IPS-NIHi7 (cell line): ENCODE results near the gene ZMYND10.

ENCODE experiments used
- DNase-seq: peaks from one replicate; pipeline ENCODE4 v3.0.0; 2012; ENCODE audit warnings: mixed read lengths; ENCODE audit errors: extremely low spot score

Gene ZMYND10

DNA sequence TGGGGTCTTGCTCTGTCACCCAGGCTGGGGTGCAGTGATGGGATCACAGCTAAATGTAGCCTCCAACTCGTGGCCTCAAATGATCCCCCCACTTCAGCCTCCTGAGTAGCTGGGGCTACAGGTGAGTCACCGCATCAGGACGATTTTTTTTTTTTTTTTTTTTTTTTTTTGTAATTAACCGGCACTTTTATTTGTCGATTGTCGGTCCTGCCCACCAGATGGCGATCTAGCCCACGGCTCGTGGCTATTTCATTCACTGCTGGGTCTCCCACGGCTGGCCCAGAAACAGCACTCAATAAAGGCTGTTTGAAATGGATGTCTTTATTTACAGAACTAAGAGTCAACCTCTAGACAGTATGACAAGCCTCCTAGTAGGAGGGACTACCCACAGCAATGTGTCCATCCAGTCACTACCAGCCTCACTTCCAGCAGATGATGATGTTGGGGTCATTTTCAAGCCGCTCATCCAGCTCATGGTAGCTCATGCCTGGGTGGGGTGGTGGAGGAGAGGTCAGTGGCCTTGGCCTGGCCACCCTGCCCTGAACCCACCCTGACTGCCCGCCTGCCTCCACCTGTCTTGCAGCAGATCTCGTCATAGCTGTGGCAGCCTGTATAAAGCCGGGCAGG lies 1.8 kb upstream of the ZMYND10 start:
- DNase-seq, result peak; percentile 56

GRCh38 chr3:50345008-50345407 lies 524 bp downstream of the ZMYND10 start:
- DNase-seq, result no peak

- DNase-seq, result peak; percentile 57
Measured at GRCh38 chr3:50342813-50343633, 2.5 kb downstream of the ZMYND10 start.

GRCh38 chr3:50341996-50342650 lies 3.4 kb downstream of the ZMYND10 start:
- DNase-seq, result no peak

- no peak for DNase-seq
Measured at GRCh38 chr3:50341537-50341936, 4.0 kb downstream of the ZMYND10 start.

- peak; percentile 38 for DNase-seq
Measured at GRCh38 chr3:50340448-50341329, 4.8 kb downstream of the ZMYND10 start, which contains the start of gene RASSF1. RASSF1 (minus strand) TSS chr3:50340836; CDS start chr3:50340805, 31 bp downstream.

DNA sequence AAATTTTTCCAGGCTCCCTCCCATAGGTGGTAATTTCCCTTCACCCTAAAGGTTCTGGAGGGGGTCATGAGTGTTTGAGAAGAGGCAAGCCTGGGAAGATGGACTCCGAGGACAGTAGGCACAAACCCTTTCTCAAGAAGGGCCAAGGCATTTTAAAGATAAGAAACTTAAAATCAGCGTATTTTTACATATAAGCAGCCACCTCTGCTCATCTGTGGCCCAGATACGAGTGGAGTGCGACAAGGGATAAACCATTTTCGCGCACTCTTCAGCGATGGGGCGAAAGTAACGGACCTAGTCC lies 5.4 kb downstream of the ZMYND10 start:
- DNase-seq, result no peak

DNA sequence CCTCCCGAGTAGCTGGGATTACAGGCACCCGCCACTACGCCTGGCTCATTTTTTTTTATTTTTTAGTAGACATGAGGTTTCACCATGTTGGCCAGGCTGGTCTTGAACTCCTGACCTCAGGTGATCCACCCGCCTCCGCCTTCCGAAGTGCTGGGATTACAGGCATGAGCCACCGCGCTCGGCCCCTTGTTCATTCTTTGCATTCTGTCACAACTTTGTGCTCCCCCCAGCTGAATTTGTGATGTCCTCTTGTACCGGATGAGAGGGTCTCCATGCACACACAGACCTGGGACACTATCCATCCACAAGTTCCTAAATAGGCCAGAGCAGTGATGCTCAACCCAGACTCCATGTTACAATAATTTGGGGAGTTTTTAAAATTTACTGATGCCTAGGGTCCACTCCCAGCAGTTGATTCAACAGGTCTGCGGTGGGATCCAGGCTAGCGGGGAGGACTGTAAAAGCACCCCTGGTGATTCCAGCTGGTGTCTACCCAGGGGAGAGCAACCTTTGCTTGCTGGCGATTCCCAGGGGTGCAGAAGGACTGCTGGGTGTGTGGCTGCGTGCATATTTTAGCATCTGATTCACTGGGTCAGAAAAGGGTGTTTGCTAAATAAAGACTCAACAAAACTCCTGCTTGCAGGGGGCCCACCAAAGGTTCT lies 5.9 kb downstream of the ZMYND10 start:
- no peak for DNase-seq

DNA sequence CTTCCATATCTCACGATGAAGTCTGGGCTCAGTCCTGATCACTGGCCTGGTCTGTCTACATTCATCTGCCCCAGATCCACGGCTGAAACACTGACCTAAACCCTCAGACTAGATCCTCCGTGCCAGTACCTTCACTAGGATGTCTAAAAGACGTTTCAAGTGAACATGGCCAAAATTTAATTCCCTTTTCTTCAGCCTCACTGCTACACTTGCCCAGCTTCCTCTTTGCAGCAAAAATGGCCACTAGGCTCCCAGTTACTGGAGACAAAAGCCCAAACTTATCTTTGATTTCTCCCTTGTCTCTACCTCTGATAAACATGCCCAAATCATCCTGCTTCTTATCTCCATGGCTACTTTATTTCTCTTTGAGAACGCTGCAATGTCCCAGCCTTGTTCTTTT lies 6.6 kb downstream of the ZMYND10 start:
- DNase-seq, result no peak

GRCh38 chr3:50337175-50337861 lies 8.2 kb downstream of the ZMYND10 start:
- peak; percentile 99 for DNase-seq

GRCh38 chr3:50336452-50337174 lies 8.9 kb downstream of the ZMYND10 start:
- peak; percentile 58 for DNase-seq

- DNase-seq, result no peak
Measured at GRCh38 chr3:50334339-50335075, 11.0 kb downstream of the ZMYND10 start.

DNA sequence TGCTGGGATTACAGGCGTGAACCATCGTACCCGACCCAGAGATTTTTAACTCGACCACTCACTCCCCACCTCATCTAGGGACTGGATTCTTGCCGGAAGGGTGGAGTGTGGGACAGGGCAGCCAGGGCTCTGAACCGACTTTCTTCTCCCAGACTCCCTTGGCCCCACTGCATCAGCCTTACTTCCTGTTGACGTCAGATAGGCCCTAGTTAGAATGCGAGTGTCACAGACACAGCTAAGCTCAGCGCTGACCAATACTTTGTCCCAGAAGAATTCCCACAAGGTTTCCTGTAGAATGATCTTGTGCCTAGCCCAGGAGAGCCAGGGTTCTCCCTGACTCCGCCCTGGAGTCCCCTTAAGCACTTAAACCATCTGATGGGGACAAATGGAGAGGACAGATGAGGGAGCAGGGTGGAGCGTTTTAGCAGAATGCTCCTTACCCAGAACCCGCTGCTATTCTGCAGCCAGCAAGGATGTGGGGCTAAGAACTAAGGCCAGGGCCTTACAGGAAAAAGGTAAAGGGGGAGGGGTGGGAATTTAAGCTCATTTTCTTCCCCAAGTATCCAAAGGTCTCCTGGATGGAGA lies 11.7 kb downstream of the ZMYND10 start:
- no peak for DNase-seq

DNA sequence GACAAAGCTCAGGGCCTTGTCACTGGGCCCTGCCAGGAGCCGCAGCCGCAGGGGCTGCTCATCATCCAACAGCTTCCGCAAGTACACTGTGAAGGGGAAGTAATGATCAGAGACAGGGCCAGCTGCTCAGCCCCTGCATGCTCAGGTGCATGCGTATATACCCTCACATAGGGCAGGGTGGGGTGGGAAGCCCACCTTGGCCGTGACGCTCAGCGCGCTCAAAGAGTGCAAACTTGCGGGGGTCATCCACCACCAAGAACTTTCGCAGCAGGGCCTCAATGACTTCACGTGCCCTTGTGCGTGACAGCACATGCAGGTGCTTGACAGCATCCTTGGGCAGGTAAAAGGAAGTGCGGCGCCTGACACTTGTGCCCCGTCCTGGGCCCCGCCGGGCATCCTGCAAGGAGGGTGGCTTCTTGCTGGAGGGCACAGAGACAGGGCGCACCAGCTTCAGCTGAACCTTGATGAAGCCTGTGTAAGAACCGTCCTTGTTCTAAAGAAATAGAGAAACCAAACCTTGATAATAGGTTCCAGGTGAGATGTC lies 14.1 kb downstream of the ZMYND10 start:
- no peak for DNase-seq

DNA sequence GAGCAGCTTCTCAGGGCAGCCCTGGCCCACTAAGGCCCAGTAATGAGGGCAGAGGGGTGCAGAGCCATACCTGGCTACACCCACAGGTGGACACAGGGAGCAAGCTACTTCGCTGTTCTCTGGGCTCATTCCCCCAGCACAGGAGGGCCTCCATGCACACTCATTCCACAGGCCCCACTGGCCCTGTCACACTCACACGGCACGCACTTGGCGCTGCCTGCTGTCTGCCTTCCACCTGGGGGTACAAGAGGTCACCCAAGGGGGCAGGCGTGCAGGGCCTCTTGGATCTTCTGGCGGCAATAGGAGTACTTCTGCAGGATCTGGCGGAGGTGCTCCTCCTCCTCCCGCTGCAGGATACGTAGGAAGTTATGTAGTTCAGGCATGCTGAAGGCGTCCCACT lies 15.2 kb downstream of the ZMYND10 start:
- DNase-seq, result no peak

DNA sequence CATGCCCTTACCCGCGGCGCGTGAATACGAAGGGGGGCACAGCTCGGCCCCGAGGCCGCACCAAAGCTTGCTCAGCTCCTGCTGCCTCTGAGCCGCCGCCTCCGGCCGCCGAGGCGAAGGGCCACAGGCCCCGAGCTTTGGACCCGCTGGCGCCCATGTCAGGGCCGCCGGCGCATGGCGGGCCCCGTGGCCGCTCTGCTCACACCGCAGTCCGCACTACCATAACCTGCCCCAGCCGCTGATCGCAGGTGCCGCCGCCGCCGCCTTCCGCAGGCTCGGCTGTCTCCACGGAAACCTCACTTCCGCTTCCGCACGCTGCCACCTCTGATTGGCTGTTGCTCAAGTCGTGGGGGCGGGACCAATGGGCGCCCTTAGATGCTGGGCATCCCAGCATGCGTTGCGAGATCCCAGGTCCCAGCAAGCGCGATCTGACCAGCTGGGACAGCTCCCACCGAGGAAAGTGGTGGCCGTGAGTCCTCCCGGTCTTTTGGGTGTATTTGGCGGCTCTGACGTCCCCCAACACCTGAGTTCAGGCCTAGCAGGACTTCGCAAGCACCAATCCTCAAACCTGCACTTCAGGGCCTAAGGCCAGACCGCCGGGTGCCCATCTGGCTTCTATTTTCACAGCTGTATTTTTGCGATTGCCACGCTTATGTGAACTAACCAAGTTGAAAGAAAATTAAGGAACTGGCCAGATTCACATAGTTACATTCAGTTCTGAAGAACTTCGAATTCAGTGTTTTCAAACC lies 17.4 kb downstream of the ZMYND10 start, which contains the start of gene TUSC2:
Gene TUSC2, minus strand, starts transcription at position 281 of the 749 bp plus-strand sequence. Its CDS starts 124 bp downstream, at position 157.
- DNase-seq, result peak; percentile 94

DNA sequence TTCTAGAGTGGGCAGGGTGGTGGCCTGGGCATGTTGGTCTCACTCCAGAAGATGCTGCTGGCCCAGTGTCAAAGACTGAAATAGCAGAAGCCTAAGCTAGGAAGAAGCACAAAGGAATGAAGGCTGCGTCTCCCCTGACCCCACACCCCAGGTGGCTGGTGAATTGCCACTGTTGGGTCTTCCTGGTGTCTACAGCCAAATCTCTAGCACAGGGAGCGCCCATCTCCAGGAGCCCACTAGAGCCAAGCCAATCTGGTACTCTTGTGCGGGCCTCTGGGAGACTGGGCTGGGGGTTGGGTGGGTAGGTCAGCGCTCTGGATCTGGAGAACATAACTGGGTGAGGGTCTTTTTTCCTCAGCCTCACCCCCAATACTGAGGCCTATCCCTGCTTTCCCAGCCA lies 18.4 kb downstream of the ZMYND10 start:
- no peak for DNase-seq

DNA sequence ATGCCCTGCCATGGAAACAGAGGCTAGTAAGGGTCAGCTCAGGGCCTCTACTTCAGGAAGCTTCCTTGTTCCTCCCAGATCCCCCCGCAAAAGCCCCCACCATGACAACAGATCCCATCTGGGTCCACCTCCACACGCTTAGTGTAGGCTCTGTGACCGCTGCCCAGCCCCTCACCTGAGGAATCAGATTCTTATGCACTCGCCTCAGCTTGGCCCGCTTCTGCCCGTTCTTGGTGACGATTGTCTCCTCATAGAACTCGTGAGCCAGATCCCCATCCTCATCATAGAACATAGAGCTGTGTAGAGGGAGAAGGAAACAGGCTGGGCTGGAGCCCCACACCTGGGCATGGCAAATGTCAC lies 19.4 kb downstream of the ZMYND10 start:
- no peak for DNase-seq
